GM12892 (cell line): ENCODE measurements around the gene PPP2R5E.

ENCODE experiments used
- DNase-seq: peaks from one replicate; pipeline ENCODE4 v3.0.0; 2011; ENCODE audit not compliant: insufficient read length
- FAIRE-seq: peaks from 2 replicates; lab custom pipeline; 2011; peaks lifted over from hg19 to GRCh38; lab: Jason Lieb, UNC
- POLR2A ChIP-seq: IDR thresholded peaks from 2 replicates; pipeline ENCODE4 v1.6.1; 2011; ENCODE audit warnings: low read depth, low read length, control low read depth
- POLR2AphosphoS5 ChIP-seq: IDR thresholded peaks from 2 replicates; pipeline ENCODE4 v1.6.1; 2011; ENCODE audit warnings: low read depth, low read length, control low read depth
- TAF1 ChIP-seq: IDR thresholded peaks from 2 replicates; pipeline ENCODE4 v1.6.1; 2011; ENCODE audit warnings: low read depth, mild to moderate bottlenecking, control low read depth, low read length, borderline replicate concordance

PPP2R5E gene

GRCh38 chr14:63343878-63344277, 199.3 kb downstream of the PPP2R5E start:
- no peak for FAIRE-seq
- TF ChIP-seq POLR2A = no peak
- no peak for TF ChIP-seq TAF1
- TF ChIP-seq POLR2AphosphoS5 = no peak
- DNase-seq = no peak

- FAIRE-seq = no peak
- no peak for DNase-seq
- no peak for TF ChIP-seq POLR2AphosphoS5
- no peak for TF ChIP-seq TAF1
- TF ChIP-seq POLR2A = no peak
Observed at GRCh38 chr14:63342371-63342770, 200.8 kb downstream of the PPP2R5E start.

- FAIRE-seq = no peak
- no peak for TF ChIP-seq TAF1
- TF ChIP-seq POLR2A = no peak
- TF ChIP-seq POLR2AphosphoS5 = no peak
Observed at GRCh38 chr14:63328787-63329737, 214.1 kb downstream of the PPP2R5E start.

GRCh38 chr14:63326840-63327239, 216.3 kb downstream of the PPP2R5E start:
- FAIRE-seq (no peak), DNase-seq (no peak)
- TF ChIP-seq POLR2A = no peak
- TF ChIP-seq POLR2AphosphoS5 = no peak
- no peak for TF ChIP-seq TAF1

More at GRCh38 chr14:63328787-63329737, 214.1 kb downstream of the PPP2R5E start:
- DNase-seq = no peak

GRCh38 chr14:63322897-63323573, 220.1 kb downstream of the PPP2R5E start:
- DNase-seq = no peak
- FAIRE-seq = no peak
- TF ChIP-seq POLR2A = no peak
- TF ChIP-seq POLR2AphosphoS5 = no peak
- TF ChIP-seq TAF1 = no peak

GRCh38 chr14:63322472-63322871, 220.7 kb downstream of the PPP2R5E start:
- DNase-seq = no peak
- no peak for FAIRE-seq
- TF ChIP-seq TAF1 = no peak
- TF ChIP-seq POLR2A = no peak
- TF ChIP-seq POLR2AphosphoS5 = no peak
